Fibroblast of peridontal ligament (primary cell): Measurements from ENCODE around the gene FARP2.

Experiments used
- DNase-seq: peaks from one replicate; pipeline ENCODE4 v3.0.0-alpha.2; 2010; ENCODE audit errors: extremely low read depth

The FARP2 gene

GRCh38 chr2:241458687-241459086, 102.6 kb downstream of the FARP2 start:
- no peak for DNase-seq

- DNase-seq = no peak
These were observed 103.4 kb downstream of the FARP2 start for GRCh38 chr2:241459520-241459919.

GRCh38 chr2:241460631-241461030, 104.5 kb downstream of the FARP2 start:
- DNase-seq = no peak

- DNase-seq = no peak
These were observed 105.9 kb downstream of the FARP2 start for GRCh38 chr2:241461693-241462677.

- no peak for DNase-seq
These were observed 107.4 kb downstream of the FARP2 start for GRCh38 chr2:241463276-241464135.

- no peak for DNase-seq
These were observed 109.5 kb downstream of the FARP2 start for GRCh38 chr2:241465543-241465942.

- no peak for DNase-seq
These were observed 110.1 kb downstream of the FARP2 start for GRCh38 chr2:241466230-241466629.

GRCh38 chr2:241467777-241468475, 111.8 kb downstream of the FARP2 start:
- DNase-seq = no peak

GRCh38 chr2:241468476-241468781, 112.3 kb downstream of the FARP2 start:
- DNase-seq = no peak

GRCh38 chr2:241469746-241470145, 113.7 kb downstream of the FARP2 start:
- no peak for DNase-seq

GRCh38 chr2:241473399-241473798, 117.3 kb downstream of the FARP2 start:
- DNase-seq = no peak

- no peak for DNase-seq
These were observed 119.2 kb downstream of the FARP2 start for GRCh38 chr2:241475267-241475666.

- DNase-seq = no peak
These were observed 122.1 kb downstream of the FARP2 start for GRCh38 chr2:241478166-241478565.

GRCh38 chr2:241479026-241479898, 123.2 kb downstream of the FARP2 start:
- DNase-seq = no peak

GRCh38 chr2:241481687-241482086, 125.6 kb downstream of the FARP2 start:
- no peak for DNase-seq

- no peak for DNase-seq
These were observed 126.3 kb downstream of the FARP2 start for GRCh38 chr2:241482126-241482955.

GRCh38 chr2:241483305-241483704, 127.2 kb downstream of the FARP2 start:
- no peak for DNase-seq

GRCh38 chr2:241485172-241485911, 129.3 kb downstream of the FARP2 start:
- DNase-seq = no peak

- no peak for DNase-seq
These were observed 133.0 kb downstream of the FARP2 start for GRCh38 chr2:241489088-241489487.
